A549 treated with Hydrocortisone at 1 μM for 4 hours (cell line): ENCODE measurements around the gene TAS2R43. TPM values are rescaled to one million over a fixed set of nuclear protein-coding genes. Genes with fewer than 3 reads are reported as not detected.

Experiments used
- total RNA-seq: library from RNA; stranded (reverse); fragments of 200-300 nt; extraction: Qiagen RNA extraction; gene quantifications from 5 replicates; pipeline ENCODE4 v1.2.3, GENCODE V29; 2022

TAS2R43 gene, protein sequence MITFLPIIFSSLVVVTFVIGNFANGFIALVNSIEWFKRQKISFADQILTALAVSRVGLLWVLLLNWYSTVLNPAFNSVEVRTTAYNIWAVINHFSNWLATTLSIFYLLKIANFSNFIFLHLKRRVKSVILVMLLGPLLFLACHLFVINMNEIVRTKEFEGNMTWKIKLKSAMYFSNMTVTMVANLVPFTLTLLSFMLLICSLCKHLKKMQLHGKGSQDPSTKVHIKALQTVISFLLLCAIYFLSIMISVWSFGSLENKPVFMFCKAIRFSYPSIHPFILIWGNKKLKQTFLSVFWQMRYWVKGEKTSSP
- total RNA-seq, result not detected in 5 replicates

DNA sequence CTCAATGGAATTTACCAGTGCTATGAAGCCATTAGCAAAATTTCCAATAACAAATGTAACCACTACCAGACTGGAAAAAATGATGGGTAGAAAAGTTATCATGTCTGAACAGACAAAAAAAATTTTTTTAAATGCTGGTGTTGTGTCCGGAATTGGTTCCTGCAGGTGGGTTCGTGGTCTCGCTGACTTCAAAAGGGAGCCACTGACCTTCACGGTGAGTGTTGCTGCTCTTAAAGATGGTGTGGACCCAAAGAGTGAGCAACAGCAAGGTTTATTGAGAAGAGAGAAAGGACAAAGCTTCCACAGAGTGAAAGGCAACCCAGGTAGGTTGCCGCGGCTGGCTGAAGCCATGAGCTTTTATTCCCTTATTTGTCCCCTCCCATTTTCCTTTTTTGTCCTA, at the start of gene TAS2R43:
TSS of gene TAS2R43 (minus strand) at position 186 of the 400 bp plus-strand sequence. CDS start at position 102, 84 bp downstream.

DNA sequence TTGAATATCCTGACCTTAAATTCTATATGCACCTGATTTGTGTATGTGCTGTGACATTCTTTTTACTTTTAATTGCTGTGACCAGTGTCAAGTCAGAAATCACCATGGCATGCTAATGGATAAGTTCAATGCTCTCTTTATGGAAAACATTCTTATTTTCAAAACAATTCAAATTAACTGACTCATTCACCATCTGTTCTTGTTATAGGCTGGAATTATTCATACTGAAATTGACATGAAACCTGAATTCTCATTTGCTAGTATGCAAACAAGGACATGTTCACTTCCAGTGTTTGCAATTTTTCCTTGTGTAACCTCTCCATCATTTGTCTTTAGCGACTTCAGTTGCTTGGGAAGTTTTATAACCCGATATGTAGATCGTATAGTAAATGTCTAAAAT, 42.2 kb upstream of the TAS2R43 start, which contains the start of gene TAS2R30:
TSS of gene TAS2R30 (minus strand) at position 340 of the 400 bp plus-strand sequence. CDS start 400 bp downstream, outside the sequence.

DNA sequence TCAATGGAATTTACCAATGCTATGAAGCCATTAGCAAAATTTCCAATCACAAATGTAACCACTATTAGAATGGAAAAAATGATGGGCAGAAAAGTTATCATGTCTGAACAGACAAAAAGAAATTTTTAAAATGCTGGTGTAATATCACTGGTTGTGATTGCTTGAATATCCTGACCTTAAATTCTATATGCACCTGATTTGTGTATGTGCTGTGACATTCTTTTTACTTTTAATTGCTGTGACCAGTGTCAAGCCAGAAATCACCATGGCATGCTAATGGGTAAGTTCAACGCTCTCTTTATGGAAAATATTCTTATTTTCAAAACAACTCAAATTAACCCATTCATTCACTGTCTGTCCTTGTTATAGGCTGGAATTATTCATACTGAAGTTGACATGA, 29.9 kb downstream of the TAS2R43 start, which contains the start of gene TAS2R46:
TSS of gene TAS2R46 (minus strand) at position 101 of the 400 bp plus-strand sequence. CDS start at position 101, 0 bp downstream.

Other genes starting within 250 kb of the TAS2R43 start
- 1.6 to 3.3 TPM (median 2.6 TPM) in 5 replicates for gene PRR4, start 242.8 kb downstream of the TAS2R43 start, total RNA-seq
- gene PRH1, start 208.1 kb downstream of the TAS2R43 start, total RNA-seq, result 2.0 to 3.3 TPM (median 3.1 TPM) in 5 replicates
- gene TAS2R13, start 182.8 kb downstream of the TAS2R43 start, total RNA-seq, result not detected in 5 replicates
- gene PRH2, start 163.1 kb downstream of the TAS2R43 start, total RNA-seq, result 0.29 to 0.47 TPM in 2 of 5 replicates, not detected in the others
- 0.43 to 0.70 TPM (median 0.48 TPM) in 5 replicates for gene TAS2R14, start 153.1 kb downstream of the TAS2R43 start, total RNA-seq
- gene TAS2R50, start 105.4 kb downstream of the TAS2R43 start, total RNA-seq, result not detected in 5 replicates
- gene TAS2R20, start 94.0 kb downstream of the TAS2R43 start, total RNA-seq, result 0.07 to 0.20 TPM (median 0.14 TPM) in 3 of 5 replicates, not detected in the others
- gene TAS2R19, start 69.7 kb downstream of the TAS2R43 start, total RNA-seq, result 0.13 to 0.17 TPM (median 0.14 TPM) in 3 of 5 replicates, not detected in the others
- gene TAS2R31, start 60.9 kb downstream of the TAS2R43 start, total RNA-seq, result 0.10 to 0.22 TPM in 2 of 5 replicates, not detected in the others
- not detected in 5 replicates for gene TAS2R46, start 30.0 kb downstream of the TAS2R43 start, total RNA-seq
- 0.05 to 0.06 TPM in 2 of 5 replicates, not detected in the others for gene TAS2R30, start 42.3 kb upstream of the TAS2R43 start, total RNA-seq
- 7.6 to 8.4 TPM (median 7.9 TPM) in 5 replicates for gene SMIM10L1, start 78.9 kb upstream of the TAS2R43 start, total RNA-seq
- gene TAS2R42, start 94.6 kb upstream of the TAS2R43 start, total RNA-seq, result not detected in 5 replicates
- not detected in 5 replicates for gene PRB3, start 177.4 kb upstream of the TAS2R43 start, total RNA-seq
- not detected in 5 replicates for gene PRB4, start 218.1 kb upstream of the TAS2R43 start, total RNA-seq